PC-3 (cell line): ENCODE data around the gene CRIM1. TPM values are rescaled to one million over a fixed set of nuclear protein-coding genes. Genes with fewer than 3 reads are reported as not detected.
A peak's percentile ranks its signal among the peaks of the same experiment; 100 is the strongest.

ENCODE experiments used
- ATAC-seq: fragments of 200-7000 bp; cut with Tn5 transposase; 2 replicates; pipeline ENCODE4 v1.9.1; 2020; ENCODE audit warnings: mild to moderate bottlenecking, moderate library complexity
- BruUV-seq: library from RNA; stranded (reverse); fragments of 400-500 nt; replicated peaks from 2 replicates; lab custom pipeline; 2021; lab: Mats Ljungman, UMichigan
- CTCF ChIA-PET: fragments of 300-600 bp; sonication (Branson Sonifier 250); formaldehyde crosslinking; loops from one replicate; lab custom pipeline; 2022; ENCODE audit warnings: antibody characterized with exemption; lab: Charles Lee
- POLR2A ChIA-PET: fragments of 300-600 bp; sonication (Branson Sonifier 250); formaldehyde crosslinking; loops from one replicate; lab custom pipeline; 2022; ENCODE audit warnings: antibody characterized with exemption; ENCODE audit not compliant: unreplicated experiment; lab: Charles Lee
- DNase-seq: peaks from one replicate; pipeline ENCODE4 v3.0.0-alpha.2; 2015
- H2AFZ ChIP-seq: fragments of 300-600 bp; sonication (generic); 2 replicates; pipeline ENCODE4 v1.6.0; 2016; ENCODE audit warnings: antibody characterized with exemption, low read length
- H3F3A ChIP-seq: fragments of 300-600 bp; sonication (generic); one replicate; pipeline ENCODE4 v1.6.0; 2017; ENCODE audit warnings: antibody characterized with exemption, low read length, control low read depth, mild to moderate bottlenecking; ENCODE audit not compliant: unreplicated experiment
- H3K27ac ChIP-seq: fragments of 300-600 bp; sonication (generic); 2 replicates; pipeline ENCODE4 v1.5.1; 2016; ENCODE audit warnings: mild to moderate bottlenecking, low read length
- H3K27me3 ChIP-seq: fragments of 300-600 bp; sonication (generic); 2 replicates; pipeline ENCODE4 v1.6.1; 2016; ENCODE audit warnings: low read length, mixed read lengths
- H3K36me3 ChIP-seq: fragments of 300-600 bp; sonication (generic); 2 replicates; pipeline ENCODE4 v1.6.1; 2016; ENCODE audit warnings: low read depth, mixed run types, low read length, mixed read lengths
- H3K4me1 ChIP-seq: fragments of 300-600 bp; sonication (generic); 2 replicates; pipeline ENCODE4 v1.5.1; 2016; ENCODE audit warnings: low read length; ENCODE audit not compliant: insufficient read depth
- H3K4me2 ChIP-seq: fragments of 300-600 bp; sonication (generic); 2 replicates; pipeline ENCODE4 v1.6.0; 2016; ENCODE audit warnings: low read length
- H3K4me3 ChIP-seq: fragments of 300-600 bp; sonication (generic); 2 replicates; pipeline ENCODE4 v1.5.1; 2016; ENCODE audit warnings: mild to moderate bottlenecking, low read length, mixed read lengths
- H3K79me2 ChIP-seq: fragments of 300-600 bp; sonication (generic); 2 replicates; pipeline ENCODE4 v1.6.1; 2017; ENCODE audit warnings: low read length, mixed read lengths
- H3K9ac ChIP-seq: fragments of 300-600 bp; sonication (generic); 2 replicates; pipeline ENCODE4 v1.6.0; 2016; ENCODE audit warnings: mild to moderate bottlenecking, low read length
- H3K9me2 ChIP-seq: fragments of 300-600 bp; sonication (generic); replicated peaks from 2 replicates; pipeline ENCODE4 v1.6.1; 2016; ENCODE audit warnings: mixed run types, low read length, mixed read lengths
- H3K9me3 ChIP-seq: fragments of 300-600 bp; sonication (generic); 2 replicates; pipeline ENCODE4 v1.6.1; 2016; ENCODE audit warnings: low read length, mixed read lengths
- H4K20me1 ChIP-seq: fragments of 300-600 bp; sonication (generic); 2 replicates; pipeline ENCODE4 v1.6.1; 2016; ENCODE audit warnings: low read length, mixed read lengths
- CTCF ChIP-seq: fragments of 300-600 bp; sonication (generic); conservative IDR thresholded peaks from 2 replicates; pipeline ENCODE4 v1.5.1; 2017; ENCODE audit warnings: antibody characterized with exemption, low read depth, mild to moderate bottlenecking, low read length
- EZH2 ChIP-seq: fragments of 300-600 bp; sonication (generic); IDR thresholded peaks from one replicate; pipeline ENCODE4 v1.6.1; 2017; ENCODE audit warnings: antibody characterized with exemption, mild to moderate bottlenecking, low read length; ENCODE audit not compliant: unreplicated experiment
- EZH2phosphoT487 ChIP-seq: fragments of 300-600 bp; sonication (generic); IDR thresholded peaks from 2 replicates; pipeline ENCODE4 v1.6.1; 2018; ENCODE audit warnings: mild to moderate bottlenecking, antibody characterized with exemption, low read length, borderline replicate concordance
- intact Hi-C: fragments of 100-400 bp; cut with micrococcal nuclease; formaldehyde crosslinking; loops from 2 replicates; pipeline ENCODE4 v1.9.0; 2023
- total RNA-seq: library from RNA; depleted of rRNA; stranded (reverse); fragments of >200 nt; gene quantifications from 2 replicates; pipeline ENCODE4 v1.2.3, GENCODE V29; 2014

The CRIM1 gene
- total RNA-seq, 1 experiment from 2014 or later: 70.7 TPM

GRCh38 chr2:36403675-36404230, 48.2 kb downstream of the CRIM1 start:
- peaks cover 3% of the 10 kb centered on the region for H3F3A ChIP-seq
- ATAC-seq (peak; percentile 90), DNase-seq (peak; percentile 99)
- no peak for TF ChIP-seq EZH2phosphoT487
- TF ChIP-seq CTCF: no peak
- intact Hi-C loops: loop anchor here (2.0 kb wide), 1 partner anchor 27 kb away; no protein-coding TSS in a partner anchor
- H3K4me2 ChIP-seq: peak overlapping the region; percentile 83
- H3K79me2 ChIP-seq: peaks cover 93% of the 10 kb centered on the region
- peak overlapping the region; percentile 75 for H3K9ac ChIP-seq
- peak overlapping the region; percentile 54 for H3K4me3 ChIP-seq
- H2AFZ ChIP-seq: no peak overlapping the region
- H3K9me2 ChIP-seq: no peaks in the 10 kb centered on the region
- H3K27me3 ChIP-seq: no peaks in the 10 kb centered on the region
- H3K27ac ChIP-seq: peak overlapping the region; percentile 97
- no TSS peak for BruUV-seq
- CTCF ChIA-PET: no interaction called here
- H4K20me1 ChIP-seq: no peaks in the 10 kb centered on the region
- POLR2A ChIA-PET: interaction anchor here (0.5 to 0.7 kb wide), 3 partner anchors 34 to 43 kb away, joined by 4 to 14 read pairs (median 6); no protein-coding TSS in a partner anchor
- peaks cover 13% of the 10 kb centered on the region; the same call in 1 of the 2 replicates for H3K36me3 ChIP-seq
- H3K4me1 ChIP-seq: peaks cover 38% of the 10 kb centered on the region
- no peaks in the 10 kb centered on the region for H3K9me3 ChIP-seq

GRCh38 chr2:36404318-36404717, 48.7 kb downstream of the CRIM1 start:
- H3K27me3 ChIP-seq: no peaks in the 10 kb centered on the region
- ATAC-seq (peak; percentile 45), DNase-seq (peak; percentile 79)
- TF ChIP-seq EZH2phosphoT487 (no peak), EZH2 (no peak)
- BruUV-seq: no TSS peak
- H3K36me3 ChIP-seq: peaks cover 10% of the 10 kb centered on the region; the same call in 1 of the 2 replicates
- H3K9me2 ChIP-seq: no peaks in the 10 kb centered on the region
- ChIA-PET POLR2A (interaction anchor here (0.5 to 0.7 kb wide), 2 partner anchors 36 to 43 kb away, joined by 4 to 6 read pairs; no protein-coding TSS in a partner anchor), CTCF (no interaction called here)
- intact Hi-C loops: no loop called here
- no peaks in the 10 kb centered on the region for H3K9me3 ChIP-seq
- H2AFZ ChIP-seq: no peak overlapping the region
- H3K79me2 ChIP-seq: peaks cover 91% of the 10 kb centered on the region
- peak overlapping the region; percentile 54 for H3K4me3 ChIP-seq
- H3K27ac ChIP-seq: peak overlapping the region; percentile 97
- peak overlapping the region; percentile 83 for H3K4me2 ChIP-seq
- H3F3A ChIP-seq: peaks cover 3% of the 10 kb centered on the region
- H4K20me1 ChIP-seq: no peaks in the 10 kb centered on the region
- H3K9ac ChIP-seq: peak overlapping the region; percentile 75
- peaks cover 32% of the 10 kb centered on the region for H3K4me1 ChIP-seq

- peaks cover 30% of the 10 kb centered on the region for H3K4me1 ChIP-seq
Observed at GRCh38 chr2:36404754-36405153, 49.2 kb downstream of the CRIM1 start.

More at GRCh38 chr2:36404754-36405153, 49.2 kb downstream of the CRIM1 start:
- no peaks in the 10 kb centered on the region for H4K20me1 ChIP-seq
- H3K9me3 ChIP-seq: no peaks in the 10 kb centered on the region
- H3K36me3 ChIP-seq: peaks cover 10% of the 10 kb centered on the region; the same call in 1 of the 2 replicates
- H3K79me2 ChIP-seq: peaks cover 91% of the 10 kb centered on the region
- intact Hi-C loops: no loop called here
- peak overlapping the region; percentile 75 for H3K9ac ChIP-seq
- peak overlapping the region; percentile 97 for H3K27ac ChIP-seq
- no TSS peak for BruUV-seq
- no peak for DNase-seq
- no peak for TF ChIP-seq EZH2
- no peak for TF ChIP-seq EZH2phosphoT487
- TF ChIP-seq CTCF: no peak
- ChIA-PET POLR2A (interaction anchor here (0.7 kb wide), 1 partner anchor 36 kb away, joined by 6 read pairs; no protein-coding TSS in a partner anchor), CTCF (no interaction called here)
- H3K27me3 ChIP-seq: no peaks in the 10 kb centered on the region
- peak overlapping the region; percentile 83 for H3K4me2 ChIP-seq
- no peak for ATAC-seq
- H3K4me3 ChIP-seq: peak overlapping the region; percentile 54
- H3K9me2 ChIP-seq: no peaks in the 10 kb centered on the region
- peaks cover 3% of the 10 kb centered on the region for H3F3A ChIP-seq
- H2AFZ ChIP-seq: no peak overlapping the region
